Astrocyte (in vitro differentiated cells and primary cell): ENCODE results near the gene TNN.

Experiments used
- EZH2 ChIP-seq: IDR thresholded peaks from 2 replicates; pipeline ENCODE4 v1.6.1; 2012; ENCODE audit warnings: mild to moderate bottlenecking, low read length, inconsistent platforms; ENCODE audit not compliant: insufficient read depth
- TF ChIP-seq, protein P1 (sequence below): IDR thresholded peaks from 2 replicates; pipeline ENCODE4 v1.5.1; 2011; ENCODE audit warnings: low read depth, mild to moderate bottlenecking, inconsistent platforms, low read length, moderate library complexity; ENCODE audit not compliant: insufficient read depth

DNA sequence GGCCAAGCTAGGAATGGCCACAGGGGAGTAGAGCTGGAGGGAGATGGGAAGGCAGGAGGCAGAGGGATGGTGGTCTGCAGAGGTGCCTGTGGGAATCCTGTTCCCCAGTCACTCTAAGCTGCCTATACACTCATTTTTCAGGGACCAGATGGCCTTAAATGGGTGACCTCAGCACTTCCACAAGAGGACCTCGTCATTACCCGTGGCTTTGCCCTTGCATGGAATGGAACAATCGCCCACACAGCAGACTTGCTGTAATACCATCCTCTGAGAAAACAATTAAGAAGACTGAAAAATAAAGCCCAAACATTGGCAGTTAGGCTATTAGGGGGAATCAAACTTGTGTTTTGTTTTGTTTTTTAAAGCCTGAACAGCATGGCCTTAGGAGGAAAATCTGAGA lies 12.9 kb upstream of the TNN start:
- TF ChIP-seq, protein P1, sequence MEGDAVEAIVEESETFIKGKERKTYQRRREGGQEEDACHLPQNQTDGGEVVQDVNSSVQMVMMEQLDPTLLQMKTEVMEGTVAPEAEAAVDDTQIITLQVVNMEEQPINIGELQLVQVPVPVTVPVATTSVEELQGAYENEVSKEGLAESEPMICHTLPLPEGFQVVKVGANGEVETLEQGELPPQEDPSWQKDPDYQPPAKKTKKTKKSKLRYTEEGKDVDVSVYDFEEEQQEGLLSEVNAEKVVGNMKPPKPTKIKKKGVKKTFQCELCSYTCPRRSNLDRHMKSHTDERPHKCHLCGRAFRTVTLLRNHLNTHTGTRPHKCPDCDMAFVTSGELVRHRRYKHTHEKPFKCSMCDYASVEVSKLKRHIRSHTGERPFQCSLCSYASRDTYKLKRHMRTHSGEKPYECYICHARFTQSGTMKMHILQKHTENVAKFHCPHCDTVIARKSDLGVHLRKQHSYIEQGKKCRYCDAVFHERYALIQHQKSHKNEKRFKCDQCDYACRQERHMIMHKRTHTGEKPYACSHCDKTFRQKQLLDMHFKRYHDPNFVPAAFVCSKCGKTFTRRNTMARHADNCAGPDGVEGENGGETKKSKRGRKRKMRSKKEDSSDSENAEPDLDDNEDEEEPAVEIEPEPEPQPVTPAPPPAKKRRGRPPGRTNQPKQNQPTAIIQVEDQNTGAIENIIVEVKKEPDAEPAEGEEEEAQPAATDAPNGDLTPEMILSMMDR: no peak
- TF ChIP-seq EZH2: no peak
